Loucy (cell line): ENCODE measurements around the gene GNAT2.

ENCODE experiments used
- H2AFZ ChIP-seq: fragments of 200-600 bp; sonication (generic); 2 replicates; pipeline ENCODE4 v1.6.0; 2016; ENCODE audit warnings: antibody characterized with exemption, mild to moderate bottlenecking, low read length, moderate library complexity
- H3F3A ChIP-seq: fragments of 200-600 bp; 2 replicates; pipeline ENCODE4 v1.6.0; 2016; ENCODE audit warnings: antibody characterized with exemption, low read depth, mild to moderate bottlenecking
- H3K27me3 ChIP-seq: fragments of 200-600 bp; sonication (generic); 2 replicates; pipeline ENCODE4 v1.6.1; 2014; ENCODE audit warnings: low read length, mild to moderate bottlenecking; ENCODE audit not compliant: insufficient read depth, poor library complexity, severe bottlenecking
- H3K36me3 ChIP-seq: fragments of 200-600 bp; sonication (generic); 2 replicates; pipeline ENCODE4 v1.6.1; 2016; ENCODE audit warnings: low read length; ENCODE audit not compliant: insufficient read depth
- H3K4me1 ChIP-seq: fragments of 200-600 bp; sonication (generic); 2 replicates; pipeline ENCODE4 v1.5.1; 2014; ENCODE audit warnings: low read length, mild to moderate bottlenecking; ENCODE audit not compliant: insufficient read depth, poor library complexity, severe bottlenecking
- H3K4me2 ChIP-seq: fragments of 200-600 bp; sonication (generic); 2 replicates; pipeline ENCODE4 v1.6.0; 2014; ENCODE audit warnings: antibody characterized with exemption, low read length, low read depth, mild to moderate bottlenecking; ENCODE audit not compliant: poor library complexity, severe bottlenecking
- H3K4me3 ChIP-seq: fragments of 200-600 bp; sonication (generic); 2 replicates; pipeline ENCODE4 v1.5.1; 2014; ENCODE audit warnings: low read length, mild to moderate bottlenecking, mixed read lengths; ENCODE audit not compliant: poor library complexity, severe bottlenecking
- H3K79me2 ChIP-seq: fragments of 200-600 bp; sonication (generic); 2 replicates; pipeline ENCODE4 v1.6.1; 2014; ENCODE audit warnings: low read length; ENCODE audit not compliant: insufficient read depth
- H3K9ac ChIP-seq: fragments of 200-600 bp; sonication (generic); 2 replicates; pipeline ENCODE4 v1.6.0; 2014; ENCODE audit warnings: mild to moderate bottlenecking, low read depth, low read length, moderate library complexity; ENCODE audit not compliant: poor library complexity, severe bottlenecking
- H3K9me2 ChIP-seq: fragments of 200-600 bp; sonication (generic); replicated peaks from 2 replicates; pipeline ENCODE4 v1.6.1; 2016; ENCODE audit warnings: low read depth, low read length, mixed read lengths
- H3K9me3 ChIP-seq: fragments of 200-600 bp; sonication (generic); 2 replicates; pipeline ENCODE4 v1.6.1; 2014; ENCODE audit warnings: mild to moderate bottlenecking, antibody characterized with exemption, low read length, low read depth; ENCODE audit not compliant: insufficient read depth
- H4K20me1 ChIP-seq: fragments of 200-600 bp; sonication (generic); 2 replicates; pipeline ENCODE4 v1.6.0; 2014; ENCODE audit warnings: antibody characterized with exemption, low read length, mild to moderate bottlenecking; ENCODE audit not compliant: insufficient read depth, poor library complexity, severe bottlenecking
- CTCF ChIP-seq: fragments of 200-600 bp; sonication (generic); conservative IDR thresholded peaks from 2 replicates; pipeline ENCODE4 v1.5.1; 2014; ENCODE audit warnings: mild to moderate bottlenecking, antibody characterized with exemption, low read length
- EZH2phosphoT487 ChIP-seq: fragments of 200-600 bp; IDR thresholded peaks from 2 replicates; pipeline ENCODE4 v1.6.1; 2018; ENCODE audit warnings: antibody characterized with exemption, mild to moderate bottlenecking, moderate library complexity, borderline replicate concordance

GNAT2 gene

GRCh38 chr1:109637446-109637845, 18.0 kb upstream of the GNAT2 start:
- peaks cover 6% of the 10 kb centered on the region for H3K4me1 ChIP-seq
- H3K9me3 ChIP-seq, result no peaks in the 10 kb centered on the region
- H3K9ac ChIP-seq, result no peak overlapping the region
- no peak overlapping the region for H3K4me2 ChIP-seq
- no peaks in the 10 kb centered on the region for H3K79me2 ChIP-seq
- no peaks in the 10 kb centered on the region for H4K20me1 ChIP-seq
- H3F3A ChIP-seq, result no peaks in the 10 kb centered on the region
- no peak for TF ChIP-seq CTCF
- TF ChIP-seq EZH2phosphoT487, result no peak
- H3K9me2 ChIP-seq, result no peaks in the 10 kb centered on the region
- H3K36me3 ChIP-seq, result no peaks in the 10 kb centered on the region
- no peak overlapping the region for H2AFZ ChIP-seq
- H3K27me3 ChIP-seq, result no peaks in the 10 kb centered on the region
- H3K4me3 ChIP-seq, result no peak overlapping the region

- no peaks in the 10 kb centered on the region for H4K20me1 ChIP-seq
- H3K27me3 ChIP-seq, result no peaks in the 10 kb centered on the region
- no peaks in the 10 kb centered on the region for H3K9me2 ChIP-seq
- H3K36me3 ChIP-seq, result peaks cover 7% of the 10 kb centered on the region; the same call in 1 of the 2 replicates
- no peak overlapping the region for H2AFZ ChIP-seq
- no peak overlapping the region for H3K4me3 ChIP-seq
- H3K79me2 ChIP-seq, result no peaks in the 10 kb centered on the region
- peaks cover 6% of the 10 kb centered on the region for H3K4me1 ChIP-seq
- no peak for TF ChIP-seq EZH2phosphoT487
- no peak; the same call in 1 of the 2 replicates for TF ChIP-seq CTCF
- H3F3A ChIP-seq, result no peaks in the 10 kb centered on the region
- H3K4me2 ChIP-seq, result no peak overlapping the region
- H3K9me3 ChIP-seq, result no peaks in the 10 kb centered on the region
- H3K9ac ChIP-seq, result no peak overlapping the region
Observed at GRCh38 chr1:109636201-109636952, 17.0 kb upstream of the GNAT2 start.

- no peaks in the 10 kb centered on the region for H3K27me3 ChIP-seq
- no peak overlapping the region for H2AFZ ChIP-seq
- H3K9me3 ChIP-seq, result no peaks in the 10 kb centered on the region
- peaks cover 12% of the 10 kb centered on the region; the same call in 1 of the 2 replicates for H3K36me3 ChIP-seq
- peaks cover 6% of the 10 kb centered on the region for H3K4me1 ChIP-seq
- H4K20me1 ChIP-seq, result no peaks in the 10 kb centered on the region
- no peak overlapping the region for H3K4me3 ChIP-seq
- no peak overlapping the region for H3K9ac ChIP-seq
- H3K9me2 ChIP-seq, result no peaks in the 10 kb centered on the region
- no peaks in the 10 kb centered on the region for H3K79me2 ChIP-seq
- H3F3A ChIP-seq, result no peaks in the 10 kb centered on the region
- TF ChIP-seq CTCF (no peak), EZH2phosphoT487 (no peak)
- no peak overlapping the region for H3K4me2 ChIP-seq
Observed at GRCh38 chr1:109635862-109636200, 16.4 kb upstream of the GNAT2 start.
